Testis (tissue), 2 donors: ENCODE measurements around the gene ERC2.

Source experiments
- CTCF ChIP-seq, 3 experiments: fragments of 450-650 bp in 2 of 3; fragments of 200-600 bp in 1 of 3; sonication (generic) in 1 of 3; IDR thresholded peaks; one replicate each; pipeline ENCODE4 v1.5.1; 2016 to 2019; ENCODE audit warnings: antibody characterized with exemption in 3 of 3, mild to moderate bottlenecking in 2 of 3, moderate library complexity in 1 of 3
- POLR2A ChIP-seq: fragments of 450-650 bp; IDR thresholded peaks from one replicate; pipeline ENCODE4 v1.6.1; 2017; ENCODE audit warnings: antibody characterized with exemption, mild to moderate bottlenecking, moderate library complexity

- TF ChIP-seq CTCF (IDR thresholded peaks at IDR 0.05) (no peak), POLR2A (no peak)
Measured at GRCh38 chr3:56219894-56220805, 248.1 kb downstream of the ERC2 start.
